Measurements from ENCODE around the gene BMP8B. TPM values are rescaled to one million over a fixed set of nuclear protein-coding genes. Genes with fewer than 3 reads are reported as not detected.
"Not testable (repeated sequence)": the region's sequence is repeated elsewhere in the genome, so short reads cannot be mapped to it uniquely, and the experiment has no call there.

The BMP8B gene
- total RNA-seq, 1 donor from 2014 or later = 0.18 TPM

DNA sequence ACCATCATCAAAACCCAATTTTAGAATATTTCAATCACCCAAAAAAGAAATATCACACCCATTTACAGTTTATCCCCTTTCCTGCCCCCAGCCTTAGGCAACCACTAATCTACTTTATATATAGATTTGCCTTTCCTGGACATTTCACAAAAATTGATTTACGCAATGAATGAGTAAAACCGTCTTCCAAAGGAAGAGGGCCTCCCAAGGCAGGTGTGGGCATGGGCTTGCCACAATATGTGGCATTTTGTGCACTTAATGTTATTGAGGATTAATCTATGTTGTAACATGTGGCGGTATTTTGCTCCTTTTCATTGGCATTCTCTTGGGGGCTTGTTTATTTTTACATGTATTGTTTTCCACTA lies 11.8 kb upstream of the BMP8B start:
- TF ChIP-seq, protein P1, sequence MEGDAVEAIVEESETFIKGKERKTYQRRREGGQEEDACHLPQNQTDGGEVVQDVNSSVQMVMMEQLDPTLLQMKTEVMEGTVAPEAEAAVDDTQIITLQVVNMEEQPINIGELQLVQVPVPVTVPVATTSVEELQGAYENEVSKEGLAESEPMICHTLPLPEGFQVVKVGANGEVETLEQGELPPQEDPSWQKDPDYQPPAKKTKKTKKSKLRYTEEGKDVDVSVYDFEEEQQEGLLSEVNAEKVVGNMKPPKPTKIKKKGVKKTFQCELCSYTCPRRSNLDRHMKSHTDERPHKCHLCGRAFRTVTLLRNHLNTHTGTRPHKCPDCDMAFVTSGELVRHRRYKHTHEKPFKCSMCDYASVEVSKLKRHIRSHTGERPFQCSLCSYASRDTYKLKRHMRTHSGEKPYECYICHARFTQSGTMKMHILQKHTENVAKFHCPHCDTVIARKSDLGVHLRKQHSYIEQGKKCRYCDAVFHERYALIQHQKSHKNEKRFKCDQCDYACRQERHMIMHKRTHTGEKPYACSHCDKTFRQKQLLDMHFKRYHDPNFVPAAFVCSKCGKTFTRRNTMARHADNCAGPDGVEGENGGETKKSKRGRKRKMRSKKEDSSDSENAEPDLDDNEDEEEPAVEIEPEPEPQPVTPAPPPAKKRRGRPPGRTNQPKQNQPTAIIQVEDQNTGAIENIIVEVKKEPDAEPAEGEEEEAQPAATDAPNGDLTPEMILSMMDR (IDR thresholded peaks at IDR 0.05; ENCODE audit: unreplicated experiment) = no peak
- no peaks in the 10 kb centered on the region for H3K36me3 Mint-ChIP-seq
- no peaks in the 10 kb centered on the region for H3K4me1 Mint-ChIP-seq
- H3K27me3 Mint-ChIP-seq (ENCODE audit: low read depth) = peaks cover 6% of the 10 kb centered on the region
- no peak for DNase-seq (ENCODE audit: low spot score in 2 of 2, unreplicated experiment in 2 of 2)
- no peak overlapping the region for H3K27ac Mint-ChIP-seq
- peaks cover 6% of the 10 kb centered on the region for H3K9me3 Mint-ChIP-seq
- no peak overlapping the region for H3K4me3 Mint-ChIP-seq

DNA sequence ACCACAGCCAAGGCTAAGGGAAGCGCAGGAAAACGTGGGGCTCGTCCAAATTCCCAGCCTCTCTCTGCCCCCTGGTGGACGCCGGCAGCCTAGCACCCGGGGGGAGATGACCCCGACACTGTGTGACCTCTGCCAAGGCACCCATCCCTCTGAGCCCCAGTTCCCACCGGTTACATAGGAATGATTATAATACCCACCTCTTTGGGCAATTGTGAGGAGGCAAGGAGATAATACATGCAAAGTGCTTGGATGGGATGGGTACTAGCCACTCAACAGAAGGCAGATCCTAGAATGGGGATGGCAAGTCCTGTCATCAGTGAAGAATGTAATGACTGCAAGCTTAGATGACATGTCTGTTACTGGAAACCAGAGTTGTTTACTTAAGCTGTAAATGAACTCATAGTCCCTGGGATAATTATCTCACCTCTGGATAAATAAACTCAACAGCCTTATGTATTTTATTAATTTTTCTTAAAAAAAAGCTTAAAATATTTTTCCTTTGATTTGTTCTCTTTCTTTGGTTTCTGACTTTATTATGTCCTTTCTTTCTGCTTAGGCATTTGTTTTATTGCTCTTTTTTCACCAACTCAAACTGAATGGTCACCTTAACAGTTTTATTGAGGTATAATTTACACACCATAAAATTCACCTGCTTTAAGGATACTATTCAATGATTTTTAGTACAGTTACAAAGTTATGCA lies 11.3 kb upstream of the BMP8B start:
- Mint-ChIP-seq H3K9me3 (peaks cover 3% of the 10 kb centered on the region), H3K27me3 (ENCODE audit: low read depth) (peaks cover 8% of the 10 kb centered on the region), H3K36me3 (no peaks in the 10 kb centered on the region), H3K4me3 (no peak overlapping the region), H3K4me1 (no peaks in the 10 kb centered on the region), H3K27ac (no peak overlapping the region)
- DNase-seq (ENCODE audit: low spot score in 2 of 2, unreplicated experiment in 2 of 2) = peak in 1 of 2 experiments; percentile 72
- TF ChIP-seq, protein P1 (IDR thresholded peaks at IDR 0.05; ENCODE audit: unreplicated experiment) = peak; percentile 84

DNA sequence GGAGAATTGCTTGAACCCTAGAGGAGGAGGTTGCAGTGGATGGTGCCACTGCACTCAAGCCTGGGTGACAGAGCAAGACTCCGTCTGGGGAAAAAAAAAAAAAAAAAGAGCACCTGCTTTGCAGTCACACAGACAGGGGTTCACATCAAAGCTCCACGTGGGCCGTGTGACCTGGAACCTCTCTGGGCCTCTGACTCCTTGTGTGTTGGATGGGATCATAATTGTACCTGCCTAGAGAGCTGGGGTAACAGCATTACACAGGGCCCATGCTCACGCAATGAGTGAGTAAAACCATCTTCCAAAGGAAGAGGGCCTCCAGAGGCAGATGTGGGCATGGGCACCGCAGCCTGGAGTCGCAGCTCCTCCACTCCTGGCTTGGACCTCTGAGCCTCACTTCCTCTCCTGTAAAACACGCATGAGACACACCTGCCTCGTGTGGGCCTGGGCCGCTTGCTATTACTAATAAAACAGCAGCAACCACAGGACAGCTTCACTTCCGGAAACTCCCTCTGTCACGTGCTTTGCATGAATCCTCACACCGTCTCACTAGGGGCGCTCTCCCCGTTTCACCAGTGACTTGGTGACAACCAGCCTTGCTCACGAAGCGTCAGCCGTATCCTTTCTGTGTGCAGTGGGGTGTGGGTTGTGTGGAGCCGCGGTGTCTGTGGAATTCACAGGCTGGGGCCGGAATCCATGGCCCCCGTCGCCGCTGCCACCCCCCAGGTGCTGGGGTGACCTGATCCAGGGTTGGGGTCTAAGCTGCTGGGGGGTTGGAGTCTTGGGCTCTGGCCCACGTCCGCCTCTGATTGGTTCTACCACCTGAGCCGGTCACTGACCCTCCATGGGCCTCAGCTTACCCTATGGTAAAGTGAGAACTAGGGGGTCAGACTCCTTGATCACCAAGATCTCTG lies 10.4 kb upstream of the BMP8B start:
- H3K27ac Mint-ChIP-seq, H3K4me3 Mint-ChIP-seq: not testable (repeated sequence)

DNA sequence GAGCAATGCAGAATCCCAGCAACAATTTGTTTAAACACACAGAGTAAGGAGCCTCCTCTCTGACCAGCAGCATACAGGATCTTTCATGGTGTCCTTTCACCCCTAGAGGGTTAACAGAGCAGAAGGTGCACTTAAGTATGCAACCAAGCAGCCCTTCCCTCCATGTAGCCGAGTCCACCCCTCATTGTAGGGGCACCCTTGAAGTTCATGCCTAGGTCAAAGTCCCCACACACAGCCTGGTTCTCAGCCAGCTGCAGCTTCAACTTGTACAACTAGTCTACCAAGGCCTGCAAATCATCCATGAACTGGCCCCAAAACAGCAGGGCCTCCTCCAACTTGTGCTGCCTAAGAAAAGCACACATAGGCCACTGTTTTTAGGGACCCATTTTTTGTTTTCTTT lies 7.0 kb upstream of the BMP8B start:
- Mint-ChIP-seq H3K4me1 (no peaks in the 10 kb centered on the region), H3K4me3 (no peak overlapping the region), H3K9me3 (no peaks in the 10 kb centered on the region), H3K36me3 (no peaks in the 10 kb centered on the region), H3K27ac (no peak overlapping the region), H3K27me3 (ENCODE audit: low read depth) (peaks cover 47% of the 10 kb centered on the region)
- DNase-seq (ENCODE audit: low spot score in 2 of 2, unreplicated experiment in 2 of 2) = no peak
- TF ChIP-seq, protein P1 (IDR thresholded peaks at IDR 0.05; ENCODE audit: unreplicated experiment) = no peak

More for the DNA sequence above, 10.4 kb upstream of the BMP8B start:
- not testable (repeated sequence) for H3K4me1 Mint-ChIP-seq; H3K9me3 Mint-ChIP-seq; DNase-seq (ENCODE audit: low spot score in 2 of 2, unreplicated experiment in 2 of 2); H3K36me3 Mint-ChIP-seq
- H3K27me3 Mint-ChIP-seq (ENCODE audit: low read depth) = peaks cover 14% of the 10 kb centered on the region

DNA sequence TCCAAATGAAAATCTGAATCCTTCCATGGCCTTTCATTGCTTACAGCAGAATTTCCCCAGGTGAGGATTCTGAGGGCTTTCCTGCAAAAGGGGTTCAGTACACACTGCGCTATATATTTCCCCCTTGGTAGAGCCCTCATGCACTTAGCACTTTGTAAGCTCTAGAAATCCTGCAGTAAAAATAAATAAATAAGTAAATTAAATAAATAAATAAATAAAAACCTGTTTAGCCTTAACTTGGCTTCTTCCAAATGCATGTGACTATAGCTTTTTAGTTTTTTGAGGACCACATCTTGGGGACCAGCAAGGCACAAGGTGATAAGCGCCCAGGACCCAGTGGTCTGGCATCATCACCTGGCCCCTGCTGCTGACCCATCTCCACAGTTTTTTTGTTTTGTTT lies 3.2 kb upstream of the BMP8B start:
- Mint-ChIP-seq H3K27me3 (ENCODE audit: low read depth) (peaks cover 70% of the 10 kb centered on the region), H3K4me3 (no peak overlapping the region), H3K4me1 (peaks cover 3% of the 10 kb centered on the region), H3K36me3 (no peaks in the 10 kb centered on the region), H3K27ac (no peak overlapping the region), H3K9me3 (no peaks in the 10 kb centered on the region)
- TF ChIP-seq, protein P1 (IDR thresholded peaks at IDR 0.05; ENCODE audit: unreplicated experiment) = no peak
- no peak for DNase-seq (ENCODE audit: low spot score in 2 of 2, unreplicated experiment in 2 of 2)

DNA sequence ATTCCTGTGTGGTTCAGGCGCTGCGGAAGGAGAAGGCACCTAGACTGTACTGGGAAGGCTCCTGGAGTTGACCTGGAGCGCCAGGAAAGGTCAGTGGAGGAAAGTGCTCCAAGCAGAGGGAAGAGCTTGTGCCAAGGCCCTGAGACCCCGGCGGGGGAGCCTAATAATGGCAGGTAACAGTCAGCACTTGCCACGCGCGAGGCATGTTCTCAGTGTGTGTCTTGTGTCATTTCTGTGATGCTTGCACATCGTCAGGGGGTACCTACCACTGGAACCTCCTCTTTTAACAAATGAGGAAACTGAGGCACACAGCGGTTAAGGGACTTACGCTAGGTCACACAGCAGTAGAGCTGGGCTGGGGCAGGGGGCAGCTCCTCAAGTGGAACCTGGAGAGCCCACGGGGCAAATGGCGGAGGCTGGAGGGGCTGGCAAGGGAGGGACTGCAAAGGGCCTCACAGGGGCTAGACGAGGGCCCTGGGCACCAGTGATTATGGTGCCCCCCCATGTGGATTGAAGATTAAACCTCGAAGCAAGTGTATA lies 976 bp upstream of the BMP8B start:
- Mint-ChIP-seq H3K4me1 (peaks cover 3% of the 10 kb centered on the region), H3K9me3 (no peaks in the 10 kb centered on the region), H3K27me3 (ENCODE audit: low read depth) (peaks cover 79% of the 10 kb centered on the region), H3K4me3 (peak overlapping the region; percentile 64), H3K36me3 (no peaks in the 10 kb centered on the region), H3K27ac (no peak overlapping the region)
- no peak for DNase-seq (ENCODE audit: low spot score in 2 of 2, unreplicated experiment in 2 of 2)
- TF ChIP-seq, protein P1 (IDR thresholded peaks at IDR 0.05; ENCODE audit: unreplicated experiment) = no peak

Measured in mesothelial cell of epicardium (in vitro differentiated cells).